Ishikawa (cell line): ENCODE measurements around the gene GLI3.

Experiments
- EP300 ChIP-seq: IDR thresholded peaks from 2 replicates; pipeline ENCODE4 v1.6.1; 2012; ENCODE audit warnings: borderline replicate concordance
- FOXM1 ChIP-seq: IDR thresholded peaks from 2 replicates; pipeline ENCODE4 v1.6.1; 2012; ENCODE audit warnings: low read depth, borderline replicate concordance
- NFIC ChIP-seq: IDR thresholded peaks from 2 replicates; pipeline ENCODE4 v1.6.1; 2012
- RAD21 ChIP-seq: IDR thresholded peaks from 2 replicates; pipeline ENCODE4 v1.6.1; 2012; ENCODE audit warnings: low read depth
- TAF1 ChIP-seq: IDR thresholded peaks from 2 replicates; pipeline ENCODE4 v1.6.1; 2012; ENCODE audit warnings: low read depth, mild to moderate bottlenecking
- TCF12 ChIP-seq: IDR thresholded peaks from 2 replicates; pipeline ENCODE4 v1.6.1; 2012; ENCODE audit warnings: low read depth
- TEAD4 ChIP-seq: IDR thresholded peaks from 2 replicates; pipeline ENCODE4 v1.6.1; 2012
- USF1 ChIP-seq: IDR thresholded peaks from 2 replicates; pipeline ENCODE4 v1.6.1; 2012
- YY1 ChIP-seq: IDR thresholded peaks from 2 replicates; pipeline ENCODE4 v1.6.1; 2012; ENCODE audit warnings: low read depth
- TF ChIP-seq, protein P1 (sequence below): IDR thresholded peaks from 2 replicates; pipeline ENCODE4 v1.6.1; 2012; ENCODE audit warnings: low read depth, mild to moderate bottlenecking
- TF ChIP-seq, protein P2 (sequence below): IDR thresholded peaks from 2 replicates; pipeline ENCODE4 v1.6.1; 2012

- TF ChIP-seq TCF12 (no peak), RAD21 (no peak), FOXM1 (no peak), TAF1 (no peak), TEAD4 (no peak), USF1 (no peak), EP300 (no peak), NFIC (no peak), YY1 (no peak)
- TF ChIP-seq, protein P1, sequence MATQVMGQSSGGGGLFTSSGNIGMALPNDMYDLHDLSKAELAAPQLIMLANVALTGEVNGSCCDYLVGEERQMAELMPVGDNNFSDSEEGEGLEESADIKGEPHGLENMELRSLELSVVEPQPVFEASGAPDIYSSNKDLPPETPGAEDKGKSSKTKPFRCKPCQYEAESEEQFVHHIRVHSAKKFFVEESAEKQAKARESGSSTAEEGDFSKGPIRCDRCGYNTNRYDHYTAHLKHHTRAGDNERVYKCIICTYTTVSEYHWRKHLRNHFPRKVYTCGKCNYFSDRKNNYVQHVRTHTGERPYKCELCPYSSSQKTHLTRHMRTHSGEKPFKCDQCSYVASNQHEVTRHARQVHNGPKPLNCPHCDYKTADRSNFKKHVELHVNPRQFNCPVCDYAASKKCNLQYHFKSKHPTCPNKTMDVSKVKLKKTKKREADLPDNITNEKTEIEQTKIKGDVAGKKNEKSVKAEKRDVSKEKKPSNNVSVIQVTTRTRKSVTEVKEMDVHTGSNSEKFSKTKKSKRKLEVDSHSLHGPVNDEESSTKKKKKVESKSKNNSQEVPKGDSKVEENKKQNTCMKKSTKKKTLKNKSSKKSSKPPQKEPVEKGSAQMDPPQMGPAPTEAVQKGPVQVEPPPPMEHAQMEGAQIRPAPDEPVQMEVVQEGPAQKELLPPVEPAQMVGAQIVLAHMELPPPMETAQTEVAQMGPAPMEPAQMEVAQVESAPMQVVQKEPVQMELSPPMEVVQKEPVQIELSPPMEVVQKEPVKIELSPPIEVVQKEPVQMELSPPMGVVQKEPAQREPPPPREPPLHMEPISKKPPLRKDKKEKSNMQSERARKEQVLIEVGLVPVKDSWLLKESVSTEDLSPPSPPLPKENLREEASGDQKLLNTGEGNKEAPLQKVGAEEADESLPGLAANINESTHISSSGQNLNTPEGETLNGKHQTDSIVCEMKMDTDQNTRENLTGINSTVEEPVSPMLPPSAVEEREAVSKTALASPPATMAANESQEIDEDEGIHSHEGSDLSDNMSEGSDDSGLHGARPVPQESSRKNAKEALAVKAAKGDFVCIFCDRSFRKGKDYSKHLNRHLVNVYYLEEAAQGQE = no peak
- TF ChIP-seq, protein P2, sequence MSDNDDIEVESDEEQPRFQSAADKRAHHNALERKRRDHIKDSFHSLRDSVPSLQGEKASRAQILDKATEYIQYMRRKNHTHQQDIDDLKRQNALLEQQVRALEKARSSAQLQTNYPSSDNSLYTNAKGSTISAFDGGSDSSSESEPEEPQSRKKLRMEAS = no peak
Observed at GRCh38 chr7:42099066-42099465, 137.9 kb downstream of the GLI3 start.
